ENCODE data around the gene TSPEAR.

GRCh38 chr21:44611551-44611950 lies 99.8 kb downstream of the TSPEAR start:
- TF ChIP-seq, protein P1, sequence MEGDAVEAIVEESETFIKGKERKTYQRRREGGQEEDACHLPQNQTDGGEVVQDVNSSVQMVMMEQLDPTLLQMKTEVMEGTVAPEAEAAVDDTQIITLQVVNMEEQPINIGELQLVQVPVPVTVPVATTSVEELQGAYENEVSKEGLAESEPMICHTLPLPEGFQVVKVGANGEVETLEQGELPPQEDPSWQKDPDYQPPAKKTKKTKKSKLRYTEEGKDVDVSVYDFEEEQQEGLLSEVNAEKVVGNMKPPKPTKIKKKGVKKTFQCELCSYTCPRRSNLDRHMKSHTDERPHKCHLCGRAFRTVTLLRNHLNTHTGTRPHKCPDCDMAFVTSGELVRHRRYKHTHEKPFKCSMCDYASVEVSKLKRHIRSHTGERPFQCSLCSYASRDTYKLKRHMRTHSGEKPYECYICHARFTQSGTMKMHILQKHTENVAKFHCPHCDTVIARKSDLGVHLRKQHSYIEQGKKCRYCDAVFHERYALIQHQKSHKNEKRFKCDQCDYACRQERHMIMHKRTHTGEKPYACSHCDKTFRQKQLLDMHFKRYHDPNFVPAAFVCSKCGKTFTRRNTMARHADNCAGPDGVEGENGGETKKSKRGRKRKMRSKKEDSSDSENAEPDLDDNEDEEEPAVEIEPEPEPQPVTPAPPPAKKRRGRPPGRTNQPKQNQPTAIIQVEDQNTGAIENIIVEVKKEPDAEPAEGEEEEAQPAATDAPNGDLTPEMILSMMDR (IDR thresholded peaks at IDR 0.05), result no peak
- no peak for TF ChIP-seq POLR2A (IDR thresholded peaks at IDR 0.05)

All from thyroid gland (tissue), 4 donors.